Caco-2 (cell line): ENCODE results near the gene PVALEF. TPM values are rescaled to one million over a fixed set of nuclear protein-coding genes. Genes with fewer than 3 reads are reported as not detected.

ENCODE experiments used
- BruUV-seq: library from RNA; stranded (reverse); fragments of 400-500 nt; replicated peaks from 2 replicates; lab custom pipeline; 2021; lab: Mats Ljungman, UMichigan
- CTCF ChIA-PET: fragments of 300-600 bp; sonication (Branson Sonifier 250); formaldehyde crosslinking; loops from one replicate; lab custom pipeline; 2022; ENCODE audit warnings: antibody characterized with exemption; lab: Charles Lee
- POLR2A ChIA-PET: fragments of 300-600 bp; sonication (Branson Sonifier 250); formaldehyde crosslinking; loops from one replicate; lab custom pipeline; 2022; ENCODE audit warnings: antibody characterized with exemption; lab: Charles Lee
- DNase-seq, 2 experiments: peaks; one replicate each; pipeline versions ENCODE4 v3.0.0 to v3.0.0-alpha.2; 2020 to 2022
- H3K27me3 ChIP-seq: replicated peaks from 2 replicates; pipeline ENCODE4 v1.6.0; 2011; ENCODE audit warnings: low read length; ENCODE audit not compliant: control insufficient read depth, insufficient read depth
- H3K36me3 ChIP-seq: 2 replicates; pipeline ENCODE4 v1.5.1; 2011; ENCODE audit warnings: low read length; ENCODE audit not compliant: control insufficient read depth, insufficient read depth
- H3K4me1 ChIP-seq: fragments of 250-450 bp; sonication (Bioruptor Pico); 2 replicates; pipeline ENCODE4 v1.5.1; 2020; ENCODE audit warnings: mild to moderate bottlenecking
- H3K4me3 ChIP-seq: 2 replicates; pipeline ENCODE4 v1.5.1; 2011; ENCODE audit warnings: low read depth, mild to moderate bottlenecking, control low read depth, low read length
- H3K9me3 ChIP-seq: fragments of 250-450 bp; sonication (Bioruptor Pico); 2 replicates; pipeline ENCODE4 v1.5.1; 2020; ENCODE audit warnings: mild to moderate bottlenecking, moderate library complexity
- H3K27ac Mint-ChIP-seq: one replicate; pipeline ENCODE4 v1.8.0; 2022; ENCODE audit warnings: mixed read lengths; ENCODE audit not compliant: unreplicated experiment
- H3K27me3 Mint-ChIP-seq: one replicate; pipeline ENCODE4 v1.8.0; 2022; ENCODE audit warnings: mixed read lengths; ENCODE audit not compliant: insufficient read depth, unreplicated experiment
- H3K36me3 Mint-ChIP-seq: one replicate; pipeline ENCODE4 v1.8.0; 2022; ENCODE audit warnings: mild to moderate bottlenecking, mixed read lengths; ENCODE audit not compliant: insufficient read depth, unreplicated experiment
- H3K4me1 Mint-ChIP-seq: one replicate; pipeline ENCODE4 v1.8.0; 2022; ENCODE audit warnings: low read depth, mixed read lengths; ENCODE audit not compliant: unreplicated experiment
- H3K4me3 Mint-ChIP-seq: one replicate; pipeline ENCODE4 v1.8.0; 2022; ENCODE audit warnings: mild to moderate bottlenecking, moderate library complexity, mixed read lengths; ENCODE audit not compliant: unreplicated experiment
- H3K9me3 Mint-ChIP-seq: one replicate; pipeline ENCODE4 v1.8.0; 2022; ENCODE audit warnings: mixed read lengths; ENCODE audit not compliant: unreplicated experiment
- intact Hi-C: fragments of 100-400 bp; cut with micrococcal nuclease; formaldehyde crosslinking; loops from one replicate; pipeline ENCODE4 v1.10.0; 2022; ENCODE audit not compliant: unreplicated experiment
- total RNA-seq: library from RNA; stranded (reverse); gene quantifications from 2 replicates; pipeline ENCODE4 v1.2.3, GENCODE V29; 2022
- TF ChIP-seq, protein P1 (sequence below), 2 experiments: fragments of 200-600 bp in 1 of 2; IDR thresholded peaks; 1 replicate in 1 of 2; 2 replicates in 1 of 2; pipeline versions ENCODE4 v1.5.1 to v1.8.0; 2011 to 2022; ENCODE audit warnings: antibody characterized with exemption in 1 of 2, control low read depth in 1 of 2, inconsistent platforms in 1 of 2, low read depth in 1 of 2, low read length in 1 of 2, mild to moderate bottlenecking in 1 of 2, moderate library complexity in 1 of 2; ENCODE audit not compliant: insufficient read depth in 1 of 2, severe bottlenecking in 1 of 2, unreplicated experiment in 1 of 2

PVALEF gene
- total RNA-seq, 1 experiment from 2014 or later = not detected

DNA sequence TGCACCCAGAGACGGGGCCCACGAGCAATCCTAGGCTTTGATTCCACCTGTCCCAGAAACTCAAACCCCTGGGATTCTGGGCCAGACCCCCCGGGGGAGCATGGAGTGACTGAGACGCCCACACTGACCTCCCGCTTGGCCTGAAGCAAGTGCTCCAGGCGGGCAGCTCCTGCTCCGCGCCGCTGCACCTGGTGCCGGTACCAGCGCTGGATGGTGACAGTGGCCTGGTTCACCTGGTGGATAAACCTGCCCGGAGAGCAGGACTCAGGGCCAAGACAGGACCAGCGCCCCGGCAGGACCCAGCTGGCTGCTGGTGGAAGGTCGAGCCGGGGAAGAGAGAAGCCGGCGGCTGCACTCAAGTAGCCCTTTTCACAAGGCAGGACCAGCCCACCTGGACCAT is 34.9 kb downstream of the PVALEF start:
- Mint-ChIP-seq H3K4me3 (no peak overlapping the region), H3K4me1 (no peaks in the 10 kb centered on the region), H3K9me3 (no peaks in the 10 kb centered on the region), H3K36me3 (peaks cover 6% of the 10 kb centered on the region), H3K27me3 (no peaks in the 10 kb centered on the region), H3K27ac (no peak overlapping the region)
- Histone ChIP-seq H3K36me3 (no peaks in the 10 kb centered on the region), H3K27me3 (no peaks in the 10 kb centered on the region), H3K4me3 (no peak overlapping the region), H3K9me3 (no peaks in the 10 kb centered on the region), H3K4me1 (no peaks in the 10 kb centered on the region)
- intact Hi-C loops = no loop called here
- ChIA-PET CTCF (interaction anchor here (0.5 to 1.2 kb wide), 8 partner anchors 8 to 323 kb away, joined by 3 to 16 read pairs (median 5); partner anchors contain the start of gene CEP131), POLR2A (interaction anchor here (0.7 kb wide), 1 partner anchor 199 kb away, joined by 3 read pairs; no protein-coding TSS in a partner anchor)
- no TSS peak for BruUV-seq
- TF ChIP-seq, protein P1, sequence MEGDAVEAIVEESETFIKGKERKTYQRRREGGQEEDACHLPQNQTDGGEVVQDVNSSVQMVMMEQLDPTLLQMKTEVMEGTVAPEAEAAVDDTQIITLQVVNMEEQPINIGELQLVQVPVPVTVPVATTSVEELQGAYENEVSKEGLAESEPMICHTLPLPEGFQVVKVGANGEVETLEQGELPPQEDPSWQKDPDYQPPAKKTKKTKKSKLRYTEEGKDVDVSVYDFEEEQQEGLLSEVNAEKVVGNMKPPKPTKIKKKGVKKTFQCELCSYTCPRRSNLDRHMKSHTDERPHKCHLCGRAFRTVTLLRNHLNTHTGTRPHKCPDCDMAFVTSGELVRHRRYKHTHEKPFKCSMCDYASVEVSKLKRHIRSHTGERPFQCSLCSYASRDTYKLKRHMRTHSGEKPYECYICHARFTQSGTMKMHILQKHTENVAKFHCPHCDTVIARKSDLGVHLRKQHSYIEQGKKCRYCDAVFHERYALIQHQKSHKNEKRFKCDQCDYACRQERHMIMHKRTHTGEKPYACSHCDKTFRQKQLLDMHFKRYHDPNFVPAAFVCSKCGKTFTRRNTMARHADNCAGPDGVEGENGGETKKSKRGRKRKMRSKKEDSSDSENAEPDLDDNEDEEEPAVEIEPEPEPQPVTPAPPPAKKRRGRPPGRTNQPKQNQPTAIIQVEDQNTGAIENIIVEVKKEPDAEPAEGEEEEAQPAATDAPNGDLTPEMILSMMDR (IDR thresholded peaks at IDR 0.05; ENCODE audit: insufficient read depth in 1 of 2, low read depth in 1 of 2, low read length in 1 of 2, severe bottlenecking in 1 of 2, unreplicated experiment in 1 of 2) = no peak
- DNase-seq = no peak

DNA sequence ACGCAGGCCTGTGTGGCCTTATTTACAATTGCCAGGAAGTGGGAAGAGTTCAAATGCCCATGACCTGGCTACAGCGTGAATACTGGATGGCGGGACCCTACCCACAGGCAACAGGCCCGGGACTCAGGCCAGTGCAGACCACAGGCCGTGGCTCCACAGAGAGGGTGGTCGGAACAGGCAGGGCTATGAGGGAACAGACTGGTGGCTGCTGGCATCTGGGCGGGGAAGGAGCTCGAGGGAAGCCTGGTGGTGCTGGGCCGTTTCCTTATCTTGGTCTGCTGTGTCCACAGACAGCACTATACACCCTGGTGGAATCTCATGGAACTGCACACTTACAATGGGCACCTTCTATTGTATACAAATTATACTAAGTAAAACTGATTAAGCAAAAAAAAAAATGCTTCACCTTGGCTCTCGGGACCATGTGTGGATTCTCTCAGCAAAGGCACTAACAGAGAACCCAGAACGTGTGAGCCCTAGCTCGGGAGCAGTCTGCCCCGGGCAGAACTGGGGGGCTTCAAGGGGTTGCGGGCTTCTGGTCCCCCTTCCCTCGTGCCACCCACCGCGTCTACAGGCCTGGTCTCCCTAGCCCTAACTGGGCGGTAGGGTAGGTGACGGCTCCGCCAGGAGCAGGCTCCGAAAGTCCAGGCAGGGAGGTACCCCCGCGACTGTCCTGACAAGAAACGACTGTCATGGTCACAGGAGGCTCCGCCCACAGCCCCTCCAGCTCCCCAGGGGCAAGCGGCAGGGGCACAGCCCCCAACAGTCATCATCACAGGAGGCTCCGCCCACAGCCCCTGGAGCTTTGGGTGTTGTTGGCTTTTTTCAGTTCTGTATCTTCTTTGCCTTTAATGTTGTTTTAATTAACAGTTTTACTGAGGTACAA is 35.6 kb downstream of the PVALEF start:
- CTCF ChIA-PET = interaction anchor here (0.5 to 1.2 kb wide), 9 partner anchors 8 to 322 kb away, joined by 3 to 16 read pairs (median 5); partner anchors contain the start of gene CEP131

DNA sequence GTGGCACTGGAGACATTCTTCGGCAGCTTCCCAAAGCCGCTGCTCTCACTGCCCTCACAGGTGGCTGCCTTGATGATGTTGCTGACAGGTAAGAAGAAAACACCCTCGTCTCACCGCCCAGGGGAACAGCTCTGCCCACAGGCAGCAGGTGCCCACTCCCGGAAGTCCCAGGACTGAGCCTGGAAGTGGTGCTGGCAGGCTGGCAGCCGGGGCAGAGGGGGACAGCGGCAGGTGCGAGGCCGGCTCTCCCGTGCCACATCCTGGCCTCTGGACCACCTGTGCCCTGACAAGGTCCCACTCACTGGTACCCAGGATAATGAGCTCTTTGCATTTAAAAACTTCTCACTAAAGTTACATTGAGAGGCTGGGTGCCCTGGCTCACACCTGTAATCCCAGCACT is 37.0 kb downstream of the PVALEF start:
- no peak overlapping the region for H3K4me3 Mint-ChIP-seq
- no peaks in the 10 kb centered on the region for H3K9me3 Mint-ChIP-seq
- no peaks in the 10 kb centered on the region for H3K27me3 Mint-ChIP-seq
- ChIA-PET CTCF (no interaction called here), POLR2A (no interaction called here)
- Histone ChIP-seq H3K4me3 (no peak overlapping the region), H3K9me3 (no peaks in the 10 kb centered on the region), H3K27me3 (no peaks in the 10 kb centered on the region), H3K4me1 (no peaks in the 10 kb centered on the region), H3K36me3 (no peaks in the 10 kb centered on the region)
- no peaks in the 10 kb centered on the region for H3K4me1 Mint-ChIP-seq
- TF ChIP-seq, protein P1 (IDR thresholded peaks at IDR 0.05; ENCODE audit: insufficient read depth in 1 of 2, low read depth in 1 of 2, low read length in 1 of 2, severe bottlenecking in 1 of 2, unreplicated experiment in 1 of 2) = no peak
- peaks cover 6% of the 10 kb centered on the region for H3K36me3 Mint-ChIP-seq
- no peak for DNase-seq
- intact Hi-C loops = no loop called here
- no peak overlapping the region for H3K27ac Mint-ChIP-seq
- no TSS peak for BruUV-seq

More for the DNA sequence above, 35.6 kb downstream of the PVALEF start:
- Histone ChIP-seq H3K27me3 (no peaks in the 10 kb centered on the region), H3K4me3 (no peak overlapping the region), H3K36me3 (no peaks in the 10 kb centered on the region), H3K4me1 (no peaks in the 10 kb centered on the region), H3K9me3 (no peaks in the 10 kb centered on the region)
- no peak overlapping the region for H3K4me3 Mint-ChIP-seq
- no TSS peak for BruUV-seq
- no peaks in the 10 kb centered on the region for H3K4me1 Mint-ChIP-seq
- POLR2A ChIA-PET = interaction anchor here (0.7 kb wide), 1 partner anchor 198 kb away, joined by 3 read pairs; no protein-coding TSS in a partner anchor
- H3K27me3 Mint-ChIP-seq = no peaks in the 10 kb centered on the region
- H3K9me3 Mint-ChIP-seq = no peaks in the 10 kb centered on the region
- peak; percentile 75 to 79 for DNase-seq
- H3K36me3 Mint-ChIP-seq = peaks cover 6% of the 10 kb centered on the region
- H3K27ac Mint-ChIP-seq = no peak overlapping the region
- intact Hi-C loops = loop anchor here (1.0 kb wide), 1 partner anchor 59 kb away; no protein-coding TSS in a partner anchor
- TF ChIP-seq, protein P1 (IDR thresholded peaks at IDR 0.05; ENCODE audit: insufficient read depth in 1 of 2, low read depth in 1 of 2, low read length in 1 of 2, severe bottlenecking in 1 of 2, unreplicated experiment in 1 of 2) = peak; percentile 61 to 75
